Measurements from ENCODE around the gene PCDHGC3.

GRCh38 chr5:141524604-141525597 lies 49.1 kb downstream of the PCDHGC3 start:
- TF ChIP-seq CTCF (IDR thresholded peaks at IDR 0.05) (peak; percentile 98 to 99 (median 99)), POLR2A (IDR thresholded peaks at IDR 0.05) (peak in 1 of 2 donors; percentile 28)
